ENCODE measurements around the gene QPRT.

DNA sequence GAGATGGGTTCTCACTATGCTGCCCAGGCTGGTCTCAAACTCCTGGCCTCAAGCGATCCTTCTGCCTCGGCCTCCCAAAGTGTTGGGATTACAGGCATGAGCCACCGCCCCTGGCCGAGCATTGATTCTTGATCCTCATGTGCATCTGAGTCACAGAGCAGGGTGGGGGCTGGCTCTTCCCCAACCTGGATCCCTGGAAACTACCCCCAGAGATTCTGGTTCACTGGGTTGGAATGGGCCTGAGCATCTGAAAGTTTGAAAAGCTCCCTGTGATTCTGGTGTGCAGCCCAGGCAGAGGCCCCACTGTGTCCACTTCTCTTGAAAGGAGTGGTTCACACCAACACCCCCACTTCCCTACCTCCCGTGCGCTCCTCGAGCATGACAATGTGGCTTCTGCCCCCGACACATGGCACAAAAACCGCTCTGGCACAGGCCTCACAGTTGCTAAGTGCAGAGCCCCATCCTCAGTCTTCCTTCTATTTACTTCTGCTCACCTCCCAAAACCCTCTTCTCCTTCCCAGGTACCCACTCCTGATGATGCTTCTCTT lies 4.6 kb downstream of the QPRT start:
- TF ChIP-seq, protein P1, sequence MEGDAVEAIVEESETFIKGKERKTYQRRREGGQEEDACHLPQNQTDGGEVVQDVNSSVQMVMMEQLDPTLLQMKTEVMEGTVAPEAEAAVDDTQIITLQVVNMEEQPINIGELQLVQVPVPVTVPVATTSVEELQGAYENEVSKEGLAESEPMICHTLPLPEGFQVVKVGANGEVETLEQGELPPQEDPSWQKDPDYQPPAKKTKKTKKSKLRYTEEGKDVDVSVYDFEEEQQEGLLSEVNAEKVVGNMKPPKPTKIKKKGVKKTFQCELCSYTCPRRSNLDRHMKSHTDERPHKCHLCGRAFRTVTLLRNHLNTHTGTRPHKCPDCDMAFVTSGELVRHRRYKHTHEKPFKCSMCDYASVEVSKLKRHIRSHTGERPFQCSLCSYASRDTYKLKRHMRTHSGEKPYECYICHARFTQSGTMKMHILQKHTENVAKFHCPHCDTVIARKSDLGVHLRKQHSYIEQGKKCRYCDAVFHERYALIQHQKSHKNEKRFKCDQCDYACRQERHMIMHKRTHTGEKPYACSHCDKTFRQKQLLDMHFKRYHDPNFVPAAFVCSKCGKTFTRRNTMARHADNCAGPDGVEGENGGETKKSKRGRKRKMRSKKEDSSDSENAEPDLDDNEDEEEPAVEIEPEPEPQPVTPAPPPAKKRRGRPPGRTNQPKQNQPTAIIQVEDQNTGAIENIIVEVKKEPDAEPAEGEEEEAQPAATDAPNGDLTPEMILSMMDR (IDR thresholded peaks at IDR 0.05) = no peak
- TF ChIP-seq, protein P2, sequence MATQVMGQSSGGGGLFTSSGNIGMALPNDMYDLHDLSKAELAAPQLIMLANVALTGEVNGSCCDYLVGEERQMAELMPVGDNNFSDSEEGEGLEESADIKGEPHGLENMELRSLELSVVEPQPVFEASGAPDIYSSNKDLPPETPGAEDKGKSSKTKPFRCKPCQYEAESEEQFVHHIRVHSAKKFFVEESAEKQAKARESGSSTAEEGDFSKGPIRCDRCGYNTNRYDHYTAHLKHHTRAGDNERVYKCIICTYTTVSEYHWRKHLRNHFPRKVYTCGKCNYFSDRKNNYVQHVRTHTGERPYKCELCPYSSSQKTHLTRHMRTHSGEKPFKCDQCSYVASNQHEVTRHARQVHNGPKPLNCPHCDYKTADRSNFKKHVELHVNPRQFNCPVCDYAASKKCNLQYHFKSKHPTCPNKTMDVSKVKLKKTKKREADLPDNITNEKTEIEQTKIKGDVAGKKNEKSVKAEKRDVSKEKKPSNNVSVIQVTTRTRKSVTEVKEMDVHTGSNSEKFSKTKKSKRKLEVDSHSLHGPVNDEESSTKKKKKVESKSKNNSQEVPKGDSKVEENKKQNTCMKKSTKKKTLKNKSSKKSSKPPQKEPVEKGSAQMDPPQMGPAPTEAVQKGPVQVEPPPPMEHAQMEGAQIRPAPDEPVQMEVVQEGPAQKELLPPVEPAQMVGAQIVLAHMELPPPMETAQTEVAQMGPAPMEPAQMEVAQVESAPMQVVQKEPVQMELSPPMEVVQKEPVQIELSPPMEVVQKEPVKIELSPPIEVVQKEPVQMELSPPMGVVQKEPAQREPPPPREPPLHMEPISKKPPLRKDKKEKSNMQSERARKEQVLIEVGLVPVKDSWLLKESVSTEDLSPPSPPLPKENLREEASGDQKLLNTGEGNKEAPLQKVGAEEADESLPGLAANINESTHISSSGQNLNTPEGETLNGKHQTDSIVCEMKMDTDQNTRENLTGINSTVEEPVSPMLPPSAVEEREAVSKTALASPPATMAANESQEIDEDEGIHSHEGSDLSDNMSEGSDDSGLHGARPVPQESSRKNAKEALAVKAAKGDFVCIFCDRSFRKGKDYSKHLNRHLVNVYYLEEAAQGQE (IDR thresholded peaks at IDR 0.05; ENCODE audit: insufficient read depth in 1 of 2, low read depth in 2 of 2, low read length in 1 of 2) = no peak
- TF ChIP-seq POLR2AphosphoS5 (IDR thresholded peaks at IDR 0.05; ENCODE audit: low read depth, low read length) (no peak), SIN3A (IDR thresholded peaks at IDR 0.05; ENCODE audit: borderline replicate concordance, insufficient read depth, low read depth, low read length) (no peak), TCF7L2 (IDR thresholded peaks at IDR 0.05; ENCODE audit: low read depth, low read length) (no peak)
